Small intestine (tissue), 7 donors: ENCODE results near the gene PLA2G6. TPM values are rescaled to one million over a fixed set of nuclear protein-coding genes. Genes with fewer than 3 reads are reported as not detected.
A peak's percentile ranks its signal among the peaks of the same experiment; 100 is the strongest.

Source experiments
- DNase-seq, 2 donors: peaks; one replicate each; pipeline versions ENCODE4 v3.0.0 to v3.0.0-alpha.2; 2013
- FAIRE-seq: peaks from 2 replicates; lab custom pipeline; 2012; peaks lifted over from hg19 to GRCh38; lab: Jason Lieb, UNC
- H3K27ac ChIP-seq, 3 donors: one replicate each; pipeline ENCODE4 v1.5.1; 2013; ENCODE audit warnings: low read length in 2 of 3, mild to moderate bottlenecking in 2 of 3, control low read depth in 1 of 3, inconsistent platforms in 1 of 3, low read depth in 1 of 3, moderate library complexity in 1 of 3
- H3K27me3 ChIP-seq, 3 donors: one replicate each; pipeline ENCODE4 v1.6.1; 2013; ENCODE audit warnings: low read length in 3 of 3, inconsistent platforms in 1 of 3; ENCODE audit not compliant: control insufficient read depth in 3 of 3, insufficient read depth in 3 of 3
- H3K36me3 ChIP-seq, 3 donors: one replicate each; pipeline ENCODE4 v1.6.1; 2013; ENCODE audit warnings: low read length in 3 of 3, inconsistent platforms in 1 of 3, low read depth in 1 of 3, mild to moderate bottlenecking in 1 of 3, moderate library complexity in 1 of 3; ENCODE audit not compliant: control insufficient read depth in 3 of 3, insufficient read depth in 2 of 3
- H3K4me1 ChIP-seq, 3 donors: one replicate each; pipeline ENCODE4 v1.6.1; 2013; ENCODE audit warnings: low read length in 2 of 3, inconsistent platforms in 1 of 3, low read depth in 1 of 3, mild to moderate bottlenecking in 1 of 3, moderate library complexity in 1 of 3; ENCODE audit not compliant: control insufficient read depth in 3 of 3, insufficient read depth in 2 of 3
- H3K4me3 ChIP-seq, 3 donors: one replicate each; pipeline ENCODE4 v1.5.1; 2013; ENCODE audit warnings: low read length in 3 of 3, control low read depth in 1 of 3, inconsistent platforms in 1 of 3, low read depth in 1 of 3, mild to moderate bottlenecking in 1 of 3, moderate library complexity in 1 of 3
- H3K9me3 ChIP-seq, 2 donors: one replicate each; pipeline ENCODE4 v1.6.1; 2013; ENCODE audit warnings: low read depth in 1 of 2, low read length in 1 of 2; ENCODE audit not compliant: control insufficient read depth in 2 of 2, insufficient read depth in 1 of 2
- WGBS, 3 donors: extraction: QIAGEN DNeasy Blood & Tissue Kit; methylation state at CpG; one replicate each; pipeline ENCODE4 v1.1.7; 2013; 5-methylcytosine and 5-hydroxymethylcytosine counted together
- polyA plus RNA-seq, 4 donors: library from polyadenylated mRNA; stranded (reverse) in 3 of 4; unstranded in 1 of 4; fragments of 200-250 nt in 3 of 4; fragments of 120-200 nt in 1 of 4; gene quantifications; one replicate each; pipeline versions ENCODE4 v1.2.1 to v1.2.3, GENCODE V29; 2013
- donor health status: healthy with polysubstance abuse.
- donor health status: control.
- donor health status: control.
- donor health status: Bipolar disorder and iron deficiency.
- donor health status: healthy.

PLA2G6 gene
- polyA plus RNA-seq, 4 donors = 13.8 to 55.0 (median 24.3) TPM

DNA sequence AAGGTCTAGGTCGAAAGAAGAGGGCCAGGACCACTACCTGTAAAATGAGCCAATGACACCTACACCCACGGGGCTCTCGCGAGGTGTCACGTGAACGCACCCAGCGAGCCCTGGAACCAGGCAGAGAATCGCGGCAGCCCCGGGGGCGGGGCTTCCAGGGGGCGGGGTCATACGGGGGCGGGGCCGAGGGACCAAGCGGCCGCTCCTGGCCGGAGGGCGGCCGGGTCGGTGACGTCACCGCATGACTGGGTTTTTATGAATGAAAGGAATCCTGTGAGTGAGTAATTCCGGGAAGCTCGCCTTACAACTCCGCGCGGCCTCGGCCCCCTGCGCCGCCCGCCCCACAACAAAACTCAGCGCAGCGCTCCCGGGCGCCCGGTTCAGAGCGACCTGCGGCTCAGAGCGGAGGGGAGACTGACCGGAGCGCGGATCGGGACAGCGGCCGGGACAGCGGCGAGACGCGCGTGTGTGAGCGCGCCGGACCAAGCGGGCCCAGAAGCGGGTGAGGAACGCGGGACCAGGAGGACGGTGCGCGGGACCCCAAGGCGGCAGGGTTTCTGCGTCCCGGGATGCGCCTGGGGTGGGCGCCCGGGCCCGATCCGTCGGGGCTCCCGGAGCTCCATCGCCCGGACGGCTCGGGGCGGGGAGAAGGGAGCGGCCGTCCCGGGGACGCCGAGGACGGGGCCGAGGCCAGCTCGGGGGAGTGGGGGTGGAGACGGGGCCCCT is 20.2 kb upstream of the PLA2G6 start, which contains the start of gene MAFF:
Gene MAFF, plus strand, starts transcription at position 284 of the 726 bp plus-strand sequence. CDS start 11,860 bp downstream, outside the sequence.
- no peaks in the 10 kb centered on the region for H3K9me3 ChIP-seq
- FAIRE-seq (no peak), DNase-seq (peak; percentile 94 to 99)
- peak within 1 kb of the TSS; percentile 68 to 84 (median 78) for H3K4me3 ChIP-seq
- WGBS, 3 donors = 0 to 1% (median 0%) methylated on average over 60 to 85 of the region's 85 CpGs
- peaks cover 0 to 23% (median 0%) of the 10 kb centered on the region in 3 donors for H3K36me3 ChIP-seq
- H3K27me3 ChIP-seq = no peaks in the 10 kb centered on the region
- peak within 1 kb of the TSS; percentile 96 to 99 (median 98) for H3K27ac ChIP-seq
- H3K4me1 ChIP-seq = peaks cover 0 to 28% (median 5%) of the 10 kb centered on the region in 3 donors

DNA sequence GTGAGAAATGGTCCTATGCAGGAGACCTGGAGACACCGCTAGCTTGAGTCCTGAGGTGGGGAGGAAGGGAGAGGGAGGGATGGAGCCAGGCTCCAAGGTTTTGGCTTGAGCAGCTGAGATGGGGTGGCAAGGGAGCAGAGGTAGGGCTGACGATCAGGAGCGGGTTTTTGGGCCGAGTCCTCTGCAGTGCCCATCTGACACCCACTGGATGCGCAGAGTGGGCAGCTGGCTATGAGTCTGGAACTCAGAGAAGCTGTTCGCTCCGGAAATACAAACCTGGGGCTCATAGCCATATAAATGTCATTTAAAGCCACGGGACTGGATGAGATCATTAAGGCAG is 19.7 kb upstream of the PLA2G6 start:
- DNase-seq (no peak), FAIRE-seq (no peak)
- Histone ChIP-seq H3K27ac (peak overlapping the region; percentile 78 to 81 (median 79)), H3K4me1 (peaks cover 0 to 30% (median 5%) of the 10 kb centered on the region in 3 donors), H3K36me3 (peaks cover 0 to 18% (median 0%) of the 10 kb centered on the region in 3 donors), H3K9me3 (no peaks in the 10 kb centered on the region), H3K27me3 (no peaks in the 10 kb centered on the region), H3K4me3 (peak overlapping the region in 2 of 3 donors; percentile 78 to 84)
- WGBS, 3 donors = 14 to 24% (median 20%) methylated on average over 8 of the region's 8 CpGs

GRCh38 chr22:38199826-38200559 is 18.4 kb upstream of the PLA2G6 start:
- DNase-seq = no peak
- Histone ChIP-seq H3K4me3 (no peak overlapping the region), H3K27ac (no peak overlapping the region), H3K4me1 (peaks cover 0 to 30% (median 5%) of the 10 kb centered on the region in 3 donors), H3K36me3 (peaks cover 0 to 9% (median 0%) of the 10 kb centered on the region in 3 donors), H3K9me3 (no peaks in the 10 kb centered on the region), H3K27me3 (no peaks in the 10 kb centered on the region)
- FAIRE-seq = no peak
- WGBS, 3 donors = 79 to 93% (median 87%) methylated on average over 9 to 10 of the region's 10 CpGs

DNA sequence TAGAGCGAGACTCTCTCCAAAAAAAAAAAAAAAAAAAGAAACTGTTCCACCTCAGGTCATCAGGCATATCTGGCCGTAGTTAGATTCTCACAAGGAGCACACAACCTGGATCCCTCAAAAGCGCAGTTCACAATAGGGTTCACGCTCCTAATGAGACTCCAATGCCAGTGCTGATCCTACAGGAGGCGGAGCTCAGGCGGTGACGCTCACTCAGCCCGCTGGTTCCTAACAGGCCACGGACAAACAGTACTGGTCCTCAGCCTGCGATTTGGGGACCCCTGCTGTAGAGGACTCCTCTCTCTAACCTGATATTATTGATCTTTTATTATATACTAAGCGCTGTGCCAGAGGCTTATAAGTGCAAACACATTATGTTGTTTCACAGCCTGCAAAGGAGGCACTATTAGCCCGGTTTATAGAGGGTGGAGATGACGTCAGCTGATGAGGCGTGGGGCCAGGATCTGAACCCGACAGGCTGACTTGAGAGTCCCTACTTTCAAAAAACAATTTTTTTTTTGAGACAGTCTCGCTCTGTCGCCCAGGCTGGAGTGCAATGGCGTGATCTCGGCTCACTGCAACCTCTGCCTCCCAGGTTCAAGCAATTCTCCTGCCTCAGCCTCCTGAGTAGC is 15.3 kb upstream of the PLA2G6 start:
- peaks cover 0 to 34% (median 0%) of the 10 kb centered on the region in 3 donors for H3K4me1 ChIP-seq
- H3K27ac ChIP-seq = no peak overlapping the region
- FAIRE-seq = no peak
- peak; percentile 63 to 71 for DNase-seq
- H3K27me3 ChIP-seq = no peaks in the 10 kb centered on the region
- H3K36me3 ChIP-seq = no peaks in the 10 kb centered on the region
- WGBS, 3 donors = 20 to 51% (median 38%) methylated on average over 18 to 19 of the region's 19 CpGs
- H3K9me3 ChIP-seq = no peaks in the 10 kb centered on the region
- no peak overlapping the region for H3K4me3 ChIP-seq

GRCh38 chr22:38193580-38193979 is 11.9 kb upstream of the PLA2G6 start:
- 45 to 53% (median 49%) methylated on average over 6 of the region's 6 CpGs for WGBS, 3 donors
- H3K9me3 ChIP-seq = no peaks in the 10 kb centered on the region
- H3K36me3 ChIP-seq = no peaks in the 10 kb centered on the region
- FAIRE-seq (no peak), DNase-seq (peak in 1 of 2 donors; percentile 76)
- peaks cover 0 to 37% (median 0%) of the 10 kb centered on the region in 3 donors for H3K4me1 ChIP-seq
- H3K27me3 ChIP-seq = no peaks in the 10 kb centered on the region
- no peak overlapping the region for H3K4me3 ChIP-seq
- peak overlapping the region in 1 of 3 donors; percentile 29 for H3K27ac ChIP-seq

DNA sequence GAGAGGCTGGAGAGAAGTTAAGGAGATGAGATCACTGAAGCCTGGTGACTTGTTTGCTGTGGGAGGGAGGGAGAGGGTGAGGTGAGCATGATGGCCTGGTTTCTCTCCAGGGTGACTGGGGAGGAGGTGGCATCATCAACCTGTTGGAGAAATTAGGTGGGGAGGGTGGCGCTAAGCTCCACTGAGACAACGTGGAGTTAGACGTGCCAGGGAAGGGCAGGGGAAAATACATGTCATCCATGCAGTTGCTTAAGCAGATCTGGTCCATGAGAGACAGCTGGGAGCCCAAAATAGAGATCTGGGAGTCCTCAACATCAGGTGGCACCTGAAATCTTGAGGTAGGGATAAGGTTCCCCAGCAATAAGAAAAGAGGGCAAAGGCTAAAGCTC is 10.8 kb upstream of the PLA2G6 start:
- DNase-seq (no peak), FAIRE-seq (no peak)
- H3K4me3 ChIP-seq = no peak overlapping the region
- no peaks in the 10 kb centered on the region for H3K27me3 ChIP-seq
- H3K36me3 ChIP-seq = no peaks in the 10 kb centered on the region
- H3K27ac ChIP-seq = peak overlapping the region in 1 of 3 donors; percentile 84
- peaks cover 0 to 42% (median 0%) of the 10 kb centered on the region in 3 donors for H3K4me1 ChIP-seq
- no peaks in the 10 kb centered on the region for H3K9me3 ChIP-seq
- WGBS, 3 donors = 66 to 82% (median 67%) methylated on average over 3 of the region's 3 CpGs

DNA sequence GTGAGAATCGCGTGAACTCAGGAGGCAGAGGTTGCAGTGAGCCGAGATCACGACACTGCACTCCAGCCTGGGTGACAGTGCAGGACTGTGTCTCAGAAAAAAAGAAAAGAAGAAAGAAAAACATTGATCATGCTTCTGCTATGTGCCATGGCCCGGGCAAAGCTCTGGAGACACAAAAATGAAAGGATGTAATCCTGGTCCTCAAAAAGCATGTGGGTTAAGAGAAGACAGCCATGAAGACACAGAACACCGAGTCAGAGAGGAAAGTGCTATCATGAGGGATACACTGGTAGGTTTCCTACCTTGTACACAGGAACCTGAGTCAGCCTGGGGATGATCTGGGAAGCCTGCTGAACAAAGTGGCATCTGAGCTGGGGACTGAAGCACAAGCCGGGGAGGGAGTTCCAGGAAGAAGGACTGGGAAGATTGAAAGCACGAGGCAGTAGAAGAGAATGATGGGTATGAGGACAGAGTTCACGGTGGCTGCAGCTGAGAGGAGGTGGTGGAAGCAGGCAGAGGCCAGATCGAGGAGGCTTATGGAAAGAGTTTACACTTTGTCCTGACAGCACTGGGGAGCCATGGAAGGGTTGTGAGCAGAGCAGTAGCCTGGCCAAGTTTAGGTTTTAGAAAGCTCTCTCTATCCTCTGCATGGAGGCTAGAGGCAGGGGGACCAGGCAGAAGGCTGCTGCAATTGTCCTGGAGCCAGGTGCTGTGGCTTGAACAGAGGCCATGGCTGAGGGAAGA is 10.3 kb upstream of the PLA2G6 start:
- H3K27ac ChIP-seq = peak overlapping the region in 1 of 3 donors; percentile 84
- 53 to 70% (median 62%) methylated on average over 10 of the region's 10 CpGs for WGBS, 3 donors
- FAIRE-seq = no peak

More for the DNA sequence above, 10.3 kb upstream of the PLA2G6 start:
- Histone ChIP-seq H3K9me3 (no peaks in the 10 kb centered on the region), H3K4me3 (no peak overlapping the region), H3K4me1 (peaks cover 0 to 43% (median 0%) of the 10 kb centered on the region in 3 donors), H3K27me3 (no peaks in the 10 kb centered on the region), H3K36me3 (no peaks in the 10 kb centered on the region)
- peak; percentile 73 to 78 for DNase-seq
